ENCODE data around the gene CIAPIN1.
A peak's percentile ranks its signal among the peaks of the same experiment; 100 is the strongest.
"Not testable (repeated sequence)": the region's sequence is repeated elsewhere in the genome, so short reads cannot be mapped to it uniquely, and the experiment has no call there.

The CIAPIN1 gene

DNA sequence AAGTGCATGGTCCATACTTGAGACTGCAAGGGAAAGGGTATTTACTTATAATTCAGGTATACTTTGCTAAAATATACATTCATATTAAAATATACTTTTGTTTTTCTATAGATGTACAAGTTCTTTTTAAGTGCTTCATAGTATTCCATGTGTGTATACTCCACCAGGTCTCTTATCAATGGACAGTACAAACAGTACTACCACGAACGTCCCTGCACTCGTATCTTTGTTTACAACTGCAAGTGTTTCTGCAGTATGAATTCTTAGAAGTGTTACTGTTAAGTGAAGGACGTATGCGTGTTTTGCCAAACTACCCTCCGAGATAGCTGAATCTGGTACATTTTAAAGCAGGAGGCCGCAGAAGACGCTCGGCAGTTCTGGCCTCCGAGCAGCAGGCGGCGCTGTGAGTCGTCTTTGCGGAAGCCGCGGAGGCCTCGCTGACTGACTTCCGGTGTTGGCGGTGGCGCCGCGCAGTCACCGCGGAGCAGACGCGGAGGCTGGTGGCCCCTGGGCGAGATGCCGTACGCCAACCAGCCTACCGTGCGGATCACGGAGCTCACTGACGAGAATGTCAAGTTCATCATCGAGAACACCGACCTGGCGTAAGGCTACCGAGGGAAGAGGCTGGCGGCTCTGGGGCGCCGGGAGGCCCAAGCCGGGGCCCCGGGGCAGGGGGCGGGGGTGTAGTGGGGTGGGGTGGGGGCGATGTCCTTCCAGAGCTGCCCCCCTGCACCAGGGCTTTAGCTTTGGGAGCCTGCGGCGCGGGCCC is 15.2 kb upstream of the CIAPIN1 start, which contains the start of gene POLR2C:
TSS of gene POLR2C (plus strand) at position 471 of the 769 bp plus-strand sequence. CDS start at position 517, 46 bp downstream.
- Histone ChIP-seq H3K9me3 (ENCODE audit: control insufficient read depth, low read length) (no peaks in the 10 kb centered on the region), H3K27me3 (ENCODE audit: control insufficient read depth, insufficient read depth, low read length) (no peaks in the 10 kb centered on the region), H3K36me3 (ENCODE audit: control insufficient read depth, insufficient read depth, low read length) (peaks cover 26% of the 10 kb centered on the region), H3K4me3 (ENCODE audit: low read length) (peak within 1 kb of the TSS; percentile 91), H3K9ac (ENCODE audit: low read length) (peak within 1 kb of the TSS; percentile 84), H3K4me1 (ENCODE audit: control insufficient read depth, insufficient read depth, low read length) (peaks cover 14% of the 10 kb centered on the region)

DNA sequence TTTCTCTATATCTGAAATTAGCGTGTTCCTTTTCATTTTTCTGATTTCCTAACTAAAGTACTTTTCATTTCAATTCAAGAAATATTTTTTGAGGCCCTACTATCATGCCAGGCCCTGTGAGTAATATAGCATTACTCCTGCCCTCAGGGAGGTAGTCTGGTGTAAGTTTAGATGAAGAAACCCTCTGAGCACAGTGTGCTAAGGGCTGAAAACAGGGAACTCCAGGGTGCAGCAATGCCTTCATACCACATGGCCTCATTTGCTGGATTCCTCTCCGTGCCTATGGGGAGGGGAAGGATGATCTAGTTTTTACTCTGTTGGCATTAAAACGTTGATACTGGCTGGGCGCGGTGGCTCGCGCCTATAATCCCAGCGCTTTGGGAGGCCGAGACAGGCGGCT is 4.8 kb upstream of the CIAPIN1 start:
- Histone ChIP-seq H3K9ac (ENCODE audit: low read length) (no peak overlapping the region), H3K36me3 (ENCODE audit: control insufficient read depth, insufficient read depth, low read length) (peaks cover 9% of the 10 kb centered on the region), H3K9me3 (ENCODE audit: control insufficient read depth, low read length) (no peaks in the 10 kb centered on the region), H3K27me3 (ENCODE audit: control insufficient read depth, insufficient read depth, low read length) (no peaks in the 10 kb centered on the region), H3K4me3 (ENCODE audit: low read length) (no peak overlapping the region), H3K4me1 (ENCODE audit: control insufficient read depth, insufficient read depth, low read length) (peaks cover 5% of the 10 kb centered on the region)

DNA sequence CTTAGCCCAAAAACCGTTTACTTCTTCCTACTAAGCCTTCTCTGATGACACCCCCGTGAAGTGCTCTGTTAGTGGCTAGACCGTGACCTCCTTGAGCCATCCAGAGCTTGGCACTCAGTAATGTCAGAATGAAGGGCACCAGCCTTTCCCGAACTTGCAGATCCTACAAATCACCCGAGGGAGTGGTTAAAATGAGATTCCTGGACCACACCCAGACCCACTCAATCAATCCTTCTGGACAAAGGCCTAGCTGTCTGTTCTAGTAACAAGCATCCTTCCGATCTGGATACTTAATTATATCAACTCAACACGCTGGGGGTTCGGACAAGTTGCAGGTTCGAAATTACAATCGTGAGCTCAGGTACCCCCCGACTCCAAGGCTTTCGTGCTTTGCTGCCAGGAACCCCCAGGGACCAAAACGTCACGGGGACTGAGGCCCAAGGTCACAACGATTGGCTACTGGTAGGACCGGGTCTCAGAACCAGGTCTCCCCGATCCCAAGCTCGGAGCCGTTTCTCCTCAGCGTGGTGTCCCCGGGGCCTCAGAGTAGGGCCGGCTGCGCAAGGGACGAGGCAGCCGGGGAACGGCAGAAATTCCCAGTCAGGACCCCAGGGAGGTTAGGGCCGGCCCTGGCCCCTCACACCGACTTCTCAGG is 527 bp downstream of the CIAPIN1 start:
- H3K4me1 ChIP-seq (ENCODE audit: control insufficient read depth, insufficient read depth, low read length), result peaks cover 11% of the 10 kb centered on the region
- H3K9ac ChIP-seq (ENCODE audit: low read length), result peak overlapping the region; percentile 94
- no peaks in the 10 kb centered on the region for H3K36me3 ChIP-seq (ENCODE audit: control insufficient read depth, insufficient read depth, low read length)
- H3K4me3 ChIP-seq (ENCODE audit: low read length), result peak overlapping the region; percentile 65
- no peaks in the 10 kb centered on the region for H3K9me3 ChIP-seq (ENCODE audit: control insufficient read depth, low read length)
- H3K27me3 ChIP-seq (ENCODE audit: control insufficient read depth, insufficient read depth, low read length), result no peaks in the 10 kb centered on the region

DNA sequence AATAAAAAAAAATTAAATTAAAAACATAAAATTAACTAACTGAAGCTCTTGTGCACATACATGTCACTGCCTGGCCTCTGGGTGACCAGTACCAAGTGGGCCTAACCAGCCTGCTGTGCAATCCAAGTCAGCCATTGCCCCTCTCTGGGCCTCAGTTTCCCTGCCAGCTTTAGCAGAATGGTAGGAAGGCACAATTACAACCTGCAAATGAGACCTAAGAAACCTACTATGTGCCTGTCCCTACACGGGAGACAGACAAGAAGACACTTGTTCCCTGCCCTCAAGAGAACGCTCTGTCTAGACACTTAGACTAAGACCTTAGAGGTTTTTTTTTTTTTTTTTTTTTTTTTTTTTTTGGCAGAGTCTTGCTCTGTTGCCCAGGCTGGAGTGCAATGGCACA is 1.7 kb downstream of the CIAPIN1 start:
- peaks cover 11% of the 10 kb centered on the region for H3K4me1 ChIP-seq (ENCODE audit: control insufficient read depth, insufficient read depth, low read length)
- no peaks in the 10 kb centered on the region for H3K9me3 ChIP-seq (ENCODE audit: control insufficient read depth, low read length)
- no peak overlapping the region for H3K4me3 ChIP-seq (ENCODE audit: low read length)
- H3K9ac ChIP-seq (ENCODE audit: low read length), result no peak overlapping the region
- H3K27me3 ChIP-seq (ENCODE audit: control insufficient read depth, insufficient read depth, low read length), result no peaks in the 10 kb centered on the region
- H3K36me3 ChIP-seq (ENCODE audit: control insufficient read depth, insufficient read depth, low read length), result no peaks in the 10 kb centered on the region

DNA sequence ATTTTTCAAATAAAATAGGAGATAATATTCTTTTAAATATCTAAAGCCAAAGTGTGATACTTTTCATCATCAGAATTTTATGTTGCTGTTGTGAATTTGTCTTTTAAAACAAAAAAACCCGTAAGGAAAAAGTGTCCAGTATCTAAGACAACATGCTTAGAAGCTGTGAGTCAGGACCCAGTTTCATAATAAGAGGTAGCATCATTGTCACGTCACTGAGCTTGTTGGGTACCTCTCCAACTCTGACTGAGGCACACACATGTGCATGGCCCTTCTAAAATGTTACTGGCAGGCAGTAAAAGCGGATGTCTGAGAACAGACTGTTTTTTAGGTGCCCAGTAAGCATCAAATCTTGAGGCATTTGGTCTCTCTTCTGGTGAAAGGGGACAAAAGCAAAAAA is 2.5 kb downstream of the CIAPIN1 start:
- Histone ChIP-seq H3K9ac (ENCODE audit: low read length) (no peak overlapping the region), H3K27me3 (ENCODE audit: control insufficient read depth, insufficient read depth, low read length) (no peaks in the 10 kb centered on the region), H3K36me3 (ENCODE audit: control insufficient read depth, insufficient read depth, low read length) (no peaks in the 10 kb centered on the region), H3K4me1 (ENCODE audit: control insufficient read depth, insufficient read depth, low read length) (peaks cover 11% of the 10 kb centered on the region), H3K4me3 (ENCODE audit: low read length) (no peak overlapping the region), H3K9me3 (ENCODE audit: control insufficient read depth, low read length) (no peaks in the 10 kb centered on the region)

DNA sequence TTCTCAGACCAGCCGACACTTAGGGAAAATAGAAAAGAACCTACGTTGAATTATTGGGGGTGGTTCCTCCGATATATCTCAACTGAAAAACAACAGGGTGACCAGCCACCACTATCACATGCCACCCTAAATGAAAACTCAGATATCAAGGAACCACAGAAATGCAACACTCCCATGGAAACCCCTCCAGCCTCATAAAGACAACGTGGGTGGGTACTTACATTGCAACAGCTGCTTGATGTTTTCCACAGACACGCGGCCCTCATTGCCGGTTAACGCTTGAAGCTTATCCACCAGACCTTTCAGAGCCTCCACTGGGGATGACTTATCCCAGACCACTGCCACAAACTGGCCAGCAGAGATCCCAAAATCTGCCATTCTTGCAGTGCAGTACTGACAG is 6.6 kb downstream of the CIAPIN1 start:
- not testable (repeated sequence) for H3K27me3 ChIP-seq (ENCODE audit: control insufficient read depth, insufficient read depth, low read length); H3K9ac ChIP-seq (ENCODE audit: low read length); H3K36me3 ChIP-seq (ENCODE audit: control insufficient read depth, insufficient read depth, low read length); H3K4me3 ChIP-seq (ENCODE audit: low read length); H3K4me1 ChIP-seq (ENCODE audit: control insufficient read depth, insufficient read depth, low read length); H3K9me3 ChIP-seq (ENCODE audit: control insufficient read depth, low read length)

DNA sequence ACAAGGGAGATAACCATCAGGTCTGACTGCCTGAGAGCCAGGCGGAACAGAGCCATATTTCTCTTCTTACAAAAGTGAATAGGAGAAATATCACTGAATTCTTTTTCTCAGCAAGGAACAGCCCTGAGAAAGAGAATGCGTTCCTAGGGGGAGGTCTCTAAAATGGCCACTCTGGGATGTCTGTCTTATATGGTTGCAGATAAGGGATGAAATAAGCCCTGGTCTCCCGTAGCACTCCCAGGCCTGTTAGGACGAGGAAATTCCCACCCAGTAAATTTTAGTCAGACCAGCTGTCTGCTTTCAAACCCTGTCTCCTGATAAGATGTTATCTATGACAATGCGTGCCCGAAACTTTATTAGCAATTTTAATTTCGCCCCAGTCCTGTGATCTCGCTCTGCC is 7.2 kb downstream of the CIAPIN1 start:
- H3K4me3 ChIP-seq (ENCODE audit: low read length); H3K9me3 ChIP-seq (ENCODE audit: control insufficient read depth, low read length); H3K9ac ChIP-seq (ENCODE audit: low read length); H3K36me3 ChIP-seq (ENCODE audit: control insufficient read depth, insufficient read depth, low read length); H3K4me1 ChIP-seq (ENCODE audit: control insufficient read depth, insufficient read depth, low read length); H3K27me3 ChIP-seq (ENCODE audit: control insufficient read depth, insufficient read depth, low read length): not testable (repeated sequence)

DNA sequence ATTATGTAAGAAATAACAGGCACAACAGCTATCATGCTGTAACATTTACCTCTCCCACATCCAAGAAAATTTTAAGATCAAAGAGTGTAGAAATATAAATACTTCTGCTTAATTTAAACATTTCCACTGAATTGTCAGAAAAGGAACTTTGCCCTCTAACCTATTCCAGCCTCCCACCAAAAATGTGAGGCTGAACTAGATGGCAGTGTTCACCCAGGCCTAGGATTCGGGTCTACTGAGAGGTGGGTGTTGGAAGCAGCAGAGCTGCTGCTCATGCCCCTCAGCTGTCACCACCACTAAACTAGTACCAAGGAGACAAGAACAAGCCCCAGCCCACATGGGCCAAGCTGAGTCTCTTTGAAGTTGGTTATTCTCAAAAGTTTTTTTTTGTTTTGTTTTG is 11.3 kb downstream of the CIAPIN1 start:
- Histone ChIP-seq H3K9ac (ENCODE audit: low read length) (no peak overlapping the region), H3K9me3 (ENCODE audit: control insufficient read depth, low read length) (no peaks in the 10 kb centered on the region), H3K4me1 (ENCODE audit: control insufficient read depth, insufficient read depth, low read length) (no peaks in the 10 kb centered on the region), H3K27me3 (ENCODE audit: control insufficient read depth, insufficient read depth, low read length) (no peaks in the 10 kb centered on the region), H3K4me3 (ENCODE audit: low read length) (no peak overlapping the region), H3K36me3 (ENCODE audit: control insufficient read depth, insufficient read depth, low read length) (peaks cover 14% of the 10 kb centered on the region)

DNA sequence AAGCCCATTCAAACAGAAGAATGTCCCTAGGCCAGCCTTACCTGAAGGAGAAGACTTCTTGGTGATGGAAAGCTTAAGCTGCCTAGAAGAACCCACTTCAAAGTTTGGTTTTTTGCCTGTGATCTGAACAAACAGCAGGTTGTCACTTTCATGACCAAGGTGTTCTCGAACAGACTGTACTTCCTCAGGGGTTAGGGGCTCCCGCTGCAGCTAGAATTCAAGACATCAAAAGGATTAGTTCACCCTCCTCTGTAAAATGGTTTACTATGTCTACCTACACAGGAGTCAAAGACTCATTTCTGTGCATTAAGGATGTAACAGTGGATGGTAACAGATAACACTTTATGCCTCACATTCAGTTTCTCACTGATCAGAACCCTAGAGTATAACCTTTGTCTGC is 13.2 kb downstream of the CIAPIN1 start:
- no peak overlapping the region for H3K4me3 ChIP-seq (ENCODE audit: low read length)
- H3K27me3 ChIP-seq (ENCODE audit: control insufficient read depth, insufficient read depth, low read length), result no peaks in the 10 kb centered on the region
- no peak overlapping the region for H3K9ac ChIP-seq (ENCODE audit: low read length)
- H3K36me3 ChIP-seq (ENCODE audit: control insufficient read depth, insufficient read depth, low read length), result peaks cover 24% of the 10 kb centered on the region
- no peaks in the 10 kb centered on the region for H3K4me1 ChIP-seq (ENCODE audit: control insufficient read depth, insufficient read depth, low read length)
- H3K9me3 ChIP-seq (ENCODE audit: control insufficient read depth, low read length), result no peaks in the 10 kb centered on the region

DNA sequence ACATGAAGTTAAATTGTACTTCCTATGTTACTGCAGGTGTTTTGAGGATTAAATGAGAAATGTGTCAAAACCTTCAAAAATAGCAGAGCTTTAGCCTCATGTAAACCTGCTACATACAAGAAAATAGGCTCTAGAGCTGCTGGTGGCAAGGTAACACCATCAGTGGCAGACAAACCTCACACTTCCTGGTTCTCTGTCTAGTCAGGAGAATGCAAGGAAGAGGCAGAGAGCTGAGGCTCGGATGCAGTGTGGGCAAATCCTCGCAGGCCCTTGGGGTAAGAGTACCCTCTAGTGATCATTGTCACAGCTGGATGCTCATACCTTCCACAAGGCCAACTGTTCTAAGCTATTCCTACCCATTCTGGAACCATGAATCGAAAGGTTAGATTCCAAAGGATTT is 14.2 kb downstream of the CIAPIN1 start:
- no peaks in the 10 kb centered on the region for H3K27me3 ChIP-seq (ENCODE audit: control insufficient read depth, insufficient read depth, low read length)
- H3K9me3 ChIP-seq (ENCODE audit: control insufficient read depth, low read length), result no peaks in the 10 kb centered on the region
- peaks cover 24% of the 10 kb centered on the region for H3K36me3 ChIP-seq (ENCODE audit: control insufficient read depth, insufficient read depth, low read length)
- H3K9ac ChIP-seq (ENCODE audit: low read length), result no peak overlapping the region
- H3K4me3 ChIP-seq (ENCODE audit: low read length), result no peak overlapping the region
- no peaks in the 10 kb centered on the region for H3K4me1 ChIP-seq (ENCODE audit: control insufficient read depth, insufficient read depth, low read length)

DNA sequence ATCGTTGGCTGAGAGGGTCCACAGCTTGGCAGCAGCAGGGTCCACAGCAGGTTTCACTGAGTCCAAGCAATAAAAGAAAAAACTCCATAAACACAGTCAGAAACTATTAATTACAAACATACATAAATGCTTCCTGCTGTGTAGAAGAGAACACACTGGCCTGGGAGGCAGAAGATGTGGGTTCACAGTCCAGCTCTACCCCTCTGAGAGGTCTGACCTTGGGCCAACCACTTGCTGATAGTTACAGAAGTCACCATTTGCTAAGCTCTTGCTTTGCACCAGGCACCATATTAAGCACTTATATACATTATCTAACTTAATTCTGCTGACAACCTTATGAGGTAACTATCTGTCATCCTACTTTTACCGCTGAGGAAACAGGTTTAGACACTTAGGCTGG is 14.7 kb downstream of the CIAPIN1 start:
- Histone ChIP-seq H3K4me3 (ENCODE audit: low read length) (no peak overlapping the region), H3K36me3 (ENCODE audit: control insufficient read depth, insufficient read depth, low read length) (peaks cover 24% of the 10 kb centered on the region), H3K27me3 (ENCODE audit: control insufficient read depth, insufficient read depth, low read length) (no peaks in the 10 kb centered on the region), H3K4me1 (ENCODE audit: control insufficient read depth, insufficient read depth, low read length) (no peaks in the 10 kb centered on the region), H3K9me3 (ENCODE audit: control insufficient read depth, low read length) (no peaks in the 10 kb centered on the region), H3K9ac (ENCODE audit: low read length) (no peak overlapping the region)

DNA sequence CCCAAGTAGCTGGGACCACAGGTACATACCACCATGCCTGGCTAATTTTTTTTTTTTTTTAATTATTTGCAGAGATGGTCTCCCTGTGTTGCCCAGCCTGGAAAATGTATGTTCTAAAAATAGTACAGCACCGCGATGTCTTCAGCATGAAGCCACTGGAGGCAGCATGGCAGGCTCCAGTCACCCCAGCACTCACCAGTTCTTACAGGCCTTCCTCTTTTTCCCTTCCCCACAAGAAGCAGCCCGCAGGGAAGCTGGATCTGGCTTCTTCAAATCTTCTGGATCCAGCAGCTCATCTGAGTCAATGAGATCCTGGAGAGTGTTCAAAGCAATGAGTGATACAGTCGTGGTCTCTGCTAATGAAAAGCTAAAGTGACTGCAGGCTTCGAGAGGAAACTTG is 16.2 kb downstream of the CIAPIN1 start:
- Histone ChIP-seq H3K4me3 (ENCODE audit: low read length) (no peak overlapping the region), H3K9ac (ENCODE audit: low read length) (no peak overlapping the region), H3K9me3 (ENCODE audit: control insufficient read depth, low read length) (no peaks in the 10 kb centered on the region), H3K4me1 (ENCODE audit: control insufficient read depth, insufficient read depth, low read length) (no peaks in the 10 kb centered on the region), H3K27me3 (ENCODE audit: control insufficient read depth, insufficient read depth, low read length) (no peaks in the 10 kb centered on the region), H3K36me3 (ENCODE audit: control insufficient read depth, insufficient read depth, low read length) (peaks cover 24% of the 10 kb centered on the region)

Data from mucosa of stomach (tissue), 1 donor.